PFSK-1 (cell line): ENCODE measurements around the gene RNF224.

Source experiments
- FOXP2 ChIP-seq: optimal IDR thresholded peaks from 2 replicates; pipeline ENCODE3; 2011; ENCODE audit warnings: borderline replicate concordance, control low read depth, inconsistent platforms; ENCODE audit not compliant: insufficient read depth; ENCODE audit errors: extremely low read length, extremely low read depth
- POLR2AphosphoS5 ChIP-seq: IDR thresholded peaks from 2 replicates; pipeline ENCODE4 v1.6.1; 2012; ENCODE audit warnings: low read depth, mild to moderate bottlenecking, control low read depth, low read length, moderate library complexity
- REST ChIP-seq, 2 experiments: IDR thresholded peaks; 2 replicates each; pipeline versions ENCODE4 v1.6.1 to v1.8.0; 2011 to 2012; ENCODE audit warnings: low read depth in 2 of 2, low read length in 2 of 2, control low read depth in 1 of 2, inconsistent platforms in 1 of 2, mild to moderate bottlenecking in 1 of 2, moderate library complexity in 1 of 2; ENCODE audit not compliant: insufficient read depth in 1 of 2
- SIN3A ChIP-seq: IDR thresholded peaks from 2 replicates; pipeline ENCODE4 v1.6.1; 2012; ENCODE audit warnings: mild to moderate bottlenecking, low read length, moderate library complexity, borderline replicate concordance; ENCODE audit not compliant: insufficient read depth
- TAF1 ChIP-seq: IDR thresholded peaks from 2 replicates; pipeline ENCODE4 v1.6.1; 2012; ENCODE audit warnings: low read length, control low read depth, borderline replicate concordance; ENCODE audit not compliant: insufficient read depth

Gene RNF224

DNA sequence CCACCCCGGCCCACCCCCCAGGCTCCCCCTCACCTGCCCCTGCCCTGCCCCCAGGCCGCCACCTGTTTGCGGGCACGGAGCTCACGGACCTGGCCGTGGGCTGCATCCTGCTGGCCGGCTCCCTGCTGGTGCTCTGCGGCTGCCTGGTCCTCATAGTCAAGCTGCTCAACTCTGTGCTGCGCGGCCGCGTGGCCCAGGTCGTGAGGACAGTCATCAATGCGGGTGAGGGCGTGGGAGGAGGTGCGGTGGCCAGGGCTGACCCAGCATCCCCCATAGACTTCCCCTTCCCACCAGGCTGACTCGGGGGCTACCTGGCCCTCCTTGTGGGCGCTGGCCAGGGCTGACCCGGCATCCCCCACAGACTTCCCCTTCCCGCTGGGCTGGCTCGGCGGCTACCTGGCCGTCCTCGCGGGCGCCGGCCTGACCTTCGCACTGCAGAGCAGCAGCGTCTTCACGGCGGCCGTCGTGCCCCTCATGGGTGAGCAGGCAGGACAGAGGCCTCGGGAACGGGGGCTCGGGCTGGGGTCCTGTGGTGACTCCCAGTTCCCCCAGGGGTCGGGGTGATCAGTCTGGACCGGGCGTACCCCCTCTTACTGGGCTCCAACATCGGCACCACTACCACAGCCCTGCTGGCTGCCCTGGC lies 6.9 kb downstream of the RNF224 start:
- TF ChIP-seq REST (IDR thresholded peaks at IDR 0.05; ENCODE audit: insufficient read depth in 1 of 2, low read depth in 2 of 2, low read length in 2 of 2) (no peak), SIN3A (no peak), POLR2AphosphoS5 (no peak), FOXP2 (no peak), TAF1 (no peak)

- TF ChIP-seq REST (IDR thresholded peaks at IDR 0.05; ENCODE audit: insufficient read depth in 1 of 2, low read depth in 2 of 2, low read length in 2 of 2) (no peak), FOXP2 (no peak), TAF1 (no peak), SIN3A (no peak), POLR2AphosphoS5 (no peak)
Observed at GRCh38 chr9:137234758-137235423, 7.6 kb downstream of the RNF224 start.

DNA sequence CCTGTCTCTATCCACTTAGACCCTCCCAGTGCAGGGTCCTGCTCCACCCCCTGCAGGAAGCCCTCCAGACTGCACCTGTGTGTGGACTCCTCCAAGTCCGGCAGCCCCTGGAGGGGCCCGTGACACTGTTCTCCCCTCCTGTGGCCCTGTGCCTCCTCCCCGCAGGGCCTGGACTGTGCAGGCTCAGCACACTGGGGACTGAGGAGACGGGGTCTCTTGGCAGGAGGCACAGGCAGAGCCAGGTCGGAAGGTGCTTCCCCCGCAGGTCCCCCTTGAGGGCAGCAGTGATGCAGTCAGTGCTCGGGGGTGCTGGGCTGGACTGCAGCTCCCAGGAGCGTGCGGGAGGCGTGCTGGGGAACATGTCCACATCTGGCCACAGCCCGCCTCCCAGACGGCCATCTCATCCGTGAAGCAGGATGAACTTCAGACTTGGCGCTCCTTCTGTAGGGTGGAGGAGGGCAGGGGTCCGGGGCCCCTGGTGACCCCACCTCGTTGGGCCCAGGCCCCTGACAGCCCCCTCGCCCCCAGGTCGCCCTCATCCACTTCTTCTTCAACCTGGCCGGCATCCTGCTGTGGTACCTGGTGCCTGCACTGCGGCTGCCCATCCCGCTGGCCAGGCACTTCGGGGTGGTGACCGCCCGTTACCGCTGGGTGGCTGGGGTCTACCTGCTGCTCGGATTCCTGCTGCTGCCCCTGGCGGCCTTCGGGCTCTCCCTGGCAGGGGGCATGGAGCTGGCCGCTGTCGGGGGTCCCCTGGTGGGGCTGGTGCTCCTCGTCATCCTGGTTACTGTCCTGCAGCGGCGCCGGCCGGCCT lies 8.3 kb downstream of the RNF224 start:
- TF ChIP-seq TAF1, result no peak
- no peak for TF ChIP-seq SIN3A
- no peak for TF ChIP-seq FOXP2
- TF ChIP-seq POLR2AphosphoS5, result no peak
- TF ChIP-seq REST (IDR thresholded peaks at IDR 0.05; ENCODE audit: insufficient read depth in 1 of 2, low read depth in 2 of 2, low read length in 2 of 2), result no peak

DNA sequence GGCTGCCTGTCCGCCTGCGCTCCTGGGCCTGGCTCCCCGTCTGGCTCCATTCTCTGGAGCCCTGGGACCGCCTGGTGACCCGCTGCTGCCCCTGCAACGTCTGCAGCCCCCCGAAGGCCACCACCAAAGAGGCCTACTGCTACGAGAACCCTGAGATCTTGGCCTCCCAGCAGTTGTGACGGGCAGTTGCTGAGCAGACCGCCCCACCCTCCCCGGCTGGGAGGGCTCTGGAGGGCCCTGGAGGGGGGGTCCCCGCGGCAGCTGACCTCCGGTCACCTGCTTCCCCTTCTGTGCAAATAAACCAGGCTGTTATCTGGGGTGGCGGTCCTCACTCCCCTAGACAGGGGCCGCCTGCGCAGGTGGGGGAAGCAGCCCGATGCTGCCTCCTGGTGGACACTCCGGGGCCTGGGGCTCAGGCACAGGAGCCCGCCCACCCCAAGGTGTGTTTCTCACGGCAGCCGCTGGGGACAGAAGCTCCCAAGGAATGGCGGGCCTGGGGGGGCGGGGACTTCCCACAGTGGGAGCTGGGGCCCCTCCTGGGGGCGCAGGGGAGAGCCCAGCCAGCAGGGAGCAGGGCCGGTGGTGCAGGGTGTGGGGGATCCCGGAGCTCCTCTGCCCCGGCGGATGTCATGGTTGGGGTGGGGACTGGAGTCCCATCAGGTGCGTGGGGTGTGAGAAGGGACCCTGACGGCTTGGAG lies 9.1 kb downstream of the RNF224 start:
- TF ChIP-seq POLR2AphosphoS5 (no peak), SIN3A (no peak), REST (IDR thresholded peaks at IDR 0.05; ENCODE audit: insufficient read depth in 1 of 2, low read depth in 2 of 2, low read length in 2 of 2) (no peak), FOXP2 (no peak), TAF1 (no peak)
